Keratinocyte (primary cell): ENCODE measurements around the gene FDPS. TPM values are rescaled to one million over a fixed set of nuclear protein-coding genes. Genes with fewer than 3 reads are reported as not detected.

Experiments
- DNase-seq: peaks from one replicate; pipeline ENCODE4 v3.0.0-alpha.2; 2011; ENCODE audit warnings: low read depth, missing footprints, low spot score
- FAIRE-seq: peaks from 2 replicates; lab custom pipeline; 2011; peaks lifted over from hg19 to GRCh38; lab: Jason Lieb, UNC
- H2AFZ ChIP-seq: 2 replicates; pipeline ENCODE4 v1.6.0; 2012; ENCODE audit warnings: low read length, control low read depth, inconsistent platforms; ENCODE audit not compliant: control insufficient read depth
- H3K27ac ChIP-seq: 2 replicates; pipeline ENCODE4 v1.5.1; 2011; ENCODE audit warnings: low read length; ENCODE audit not compliant: control insufficient read depth, insufficient read depth
- H3K27me3 ChIP-seq: 3 replicates; pipeline ENCODE4 v1.6.0; 2011; ENCODE audit warnings: low read length; ENCODE audit not compliant: control insufficient read depth, insufficient read depth; ENCODE audit errors: extremely low read depth
- H3K36me3 ChIP-seq, 2 experiments: 2 replicates in 1 of 2; 3 replicates in 1 of 2; pipeline ENCODE4 v1.5.1; 2011; ENCODE audit warnings: low read length in 2 of 2, mild to moderate bottlenecking in 1 of 2; ENCODE audit not compliant: control insufficient read depth in 2 of 2, insufficient read depth in 2 of 2; ENCODE audit errors: extremely low read depth in 1 of 2
- H3K4me1 ChIP-seq: 3 replicates; pipeline ENCODE4 v1.5.1; 2011; ENCODE audit warnings: low read length; ENCODE audit not compliant: control insufficient read depth, insufficient read depth; ENCODE audit errors: extremely low read depth
- H3K4me2 ChIP-seq: 3 replicates; pipeline ENCODE4 v1.6.0; 2011; ENCODE audit warnings: low read depth, low read length; ENCODE audit not compliant: control insufficient read depth, insufficient read depth; ENCODE audit errors: extremely low read depth
- H3K4me3 ChIP-seq, 3 experiments: fragments of 200-600 bp in 1 of 3; sonication (generic) in 1 of 3; 2 replicates in 2 of 3; 3 replicates in 1 of 3; pipeline ENCODE4 v1.5.1; 2011 to 2016; ENCODE audit warnings: low read length in 3 of 3, mild to moderate bottlenecking in 3 of 3, control low read depth in 2 of 3, inconsistent platforms in 1 of 3, low read depth in 1 of 3, mixed read lengths in 1 of 3, mixed run types in 1 of 3, moderate library complexity in 1 of 3; ENCODE audit not compliant: control insufficient read depth in 2 of 3, insufficient read depth in 2 of 3; ENCODE audit errors: extremely low read depth in 1 of 3
- H3K79me2 ChIP-seq: 2 replicates; pipeline ENCODE4 v1.6.0; 2012; ENCODE audit warnings: low read length; ENCODE audit not compliant: control insufficient read depth, insufficient read depth
- H3K9ac ChIP-seq: 3 replicates; pipeline ENCODE4 v1.6.0; 2011; ENCODE audit warnings: low read length; ENCODE audit not compliant: control insufficient read depth, insufficient read depth; ENCODE audit errors: extremely low read depth
- H3K9me1 ChIP-seq: 3 replicates; pipeline ENCODE4 v1.6.0; 2011; ENCODE audit warnings: low read length; ENCODE audit not compliant: control insufficient read depth, insufficient read depth; ENCODE audit errors: extremely low read depth
- H3K9me3 ChIP-seq: 2 replicates; pipeline ENCODE4 v1.5.1; 2012; ENCODE audit warnings: low read depth, low read length; ENCODE audit not compliant: control insufficient read depth
- H4K20me1 ChIP-seq: 3 replicates; pipeline ENCODE4 v1.6.0; 2011; ENCODE audit warnings: low read length; ENCODE audit not compliant: control insufficient read depth, insufficient read depth; ENCODE audit errors: extremely low read depth
- EZH2 ChIP-seq: IDR thresholded peaks from one replicate; pipeline ENCODE4 v1.6.1; 2012; ENCODE audit warnings: inconsistent platforms, mild to moderate bottlenecking, low read length, moderate library complexity
- dilution Hi-C: fragments of 300-500 bp; cut with MboI; formaldehyde crosslinking; loops from one replicate; pipeline ENCODE4 v1.7.0; 2020; ENCODE audit warnings: low sequenced_read_pairs; ENCODE audit not compliant: extremely low pct_ligation_motif_present
- polyA plus RNA-seq, 5 experiments: library from polyadenylated mRNA; depleted of rRNA in 3 of 5; stranded (reverse) in 3 of 5; stranded (forward) in 1 of 5; unstranded in 1 of 5; fragments of >200 nt; gene quantifications; 1 replicate in 1 of 5; 2 replicates in 3 of 5; 3 replicates in 1 of 5; pipeline versions ENCODE4 v1.2.1 to v1.2.3, GENCODE V29; 2011 to 2012; ENCODE audit warnings: missing spikeins in 2 of 5, low read depth in 1 of 5, low replicate concordance in 1 of 5
- TF ChIP-seq, protein P1 (sequence below), 3 experiments: IDR thresholded peaks in 1 of 3; conservative IDR thresholded peaks in 1 of 3; optimal IDR thresholded peaks in 1 of 3; 2 replicates in 2 of 3; 3 replicates in 1 of 3; pipeline versions ENCODE3 to v1.5.1; 2011; ENCODE audit warnings: low read length in 3 of 3, mild to moderate bottlenecking in 3 of 3, moderate library complexity in 2 of 3, control low read depth in 1 of 3, inconsistent platforms in 1 of 3; ENCODE audit not compliant: insufficient read depth in 2 of 3; ENCODE audit errors: extremely low read depth in 1 of 3

FDPS gene
- polyA plus RNA-seq, 1 donor (not counting 4 experiments of a cell fraction or from before 2014, with no cell fraction given) = 821 TPM

DNA sequence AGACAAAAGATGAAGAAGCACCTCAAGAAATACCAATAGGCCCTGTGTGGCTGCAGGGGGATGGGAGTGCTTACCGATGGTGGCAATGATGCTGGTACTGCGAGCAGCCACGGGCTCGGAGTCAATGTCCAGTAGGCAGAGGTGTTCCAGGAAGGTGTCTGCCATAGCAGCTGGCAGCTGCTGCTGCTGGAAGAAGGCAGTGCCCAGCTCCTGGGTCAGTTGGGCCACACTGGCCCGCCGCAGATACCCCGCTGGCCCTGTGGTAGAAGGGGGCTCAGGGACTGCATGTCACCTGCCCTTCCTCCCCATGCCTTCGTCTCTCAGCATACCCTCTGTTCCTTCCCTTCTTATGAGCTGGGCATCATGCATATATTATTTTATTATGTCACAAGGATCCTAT is 8.6 kb upstream of the FDPS start:
- Histone ChIP-seq H3K4me2 (no peak overlapping the region), H3K9ac (no peak overlapping the region), H3K4me1 (peaks cover 10% of the 10 kb centered on the region), H3K9me1 (no peaks in the 10 kb centered on the region), H4K20me1 (no peaks in the 10 kb centered on the region), H3K27ac (no peak overlapping the region), H3K27me3 (peaks cover 10% of the 10 kb centered on the region), H3K79me2 (no peaks in the 10 kb centered on the region), H3K36me3 (no peaks in the 10 kb centered on the region), H3K4me3 (no peak overlapping the region), H2AFZ (no peak overlapping the region), H3K9me3 (no peaks in the 10 kb centered on the region)
- TF ChIP-seq, protein P1, sequence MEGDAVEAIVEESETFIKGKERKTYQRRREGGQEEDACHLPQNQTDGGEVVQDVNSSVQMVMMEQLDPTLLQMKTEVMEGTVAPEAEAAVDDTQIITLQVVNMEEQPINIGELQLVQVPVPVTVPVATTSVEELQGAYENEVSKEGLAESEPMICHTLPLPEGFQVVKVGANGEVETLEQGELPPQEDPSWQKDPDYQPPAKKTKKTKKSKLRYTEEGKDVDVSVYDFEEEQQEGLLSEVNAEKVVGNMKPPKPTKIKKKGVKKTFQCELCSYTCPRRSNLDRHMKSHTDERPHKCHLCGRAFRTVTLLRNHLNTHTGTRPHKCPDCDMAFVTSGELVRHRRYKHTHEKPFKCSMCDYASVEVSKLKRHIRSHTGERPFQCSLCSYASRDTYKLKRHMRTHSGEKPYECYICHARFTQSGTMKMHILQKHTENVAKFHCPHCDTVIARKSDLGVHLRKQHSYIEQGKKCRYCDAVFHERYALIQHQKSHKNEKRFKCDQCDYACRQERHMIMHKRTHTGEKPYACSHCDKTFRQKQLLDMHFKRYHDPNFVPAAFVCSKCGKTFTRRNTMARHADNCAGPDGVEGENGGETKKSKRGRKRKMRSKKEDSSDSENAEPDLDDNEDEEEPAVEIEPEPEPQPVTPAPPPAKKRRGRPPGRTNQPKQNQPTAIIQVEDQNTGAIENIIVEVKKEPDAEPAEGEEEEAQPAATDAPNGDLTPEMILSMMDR (optimal IDR thresholded peaks at IDR 0.05 in 1 of 3, IDR thresholded peaks at IDR 0.05 in 1 of 3, conservative IDR thresholded peaks at IDR 0.05 in 1 of 3; ENCODE audit: extremely low read depth in 1 of 3, insufficient read depth in 2 of 3, low read length in 3 of 3) = no peak
- no peak for TF ChIP-seq EZH2
- FAIRE-seq (no peak), DNase-seq (no peak)
- dilution Hi-C loops = no loop called here

DNA sequence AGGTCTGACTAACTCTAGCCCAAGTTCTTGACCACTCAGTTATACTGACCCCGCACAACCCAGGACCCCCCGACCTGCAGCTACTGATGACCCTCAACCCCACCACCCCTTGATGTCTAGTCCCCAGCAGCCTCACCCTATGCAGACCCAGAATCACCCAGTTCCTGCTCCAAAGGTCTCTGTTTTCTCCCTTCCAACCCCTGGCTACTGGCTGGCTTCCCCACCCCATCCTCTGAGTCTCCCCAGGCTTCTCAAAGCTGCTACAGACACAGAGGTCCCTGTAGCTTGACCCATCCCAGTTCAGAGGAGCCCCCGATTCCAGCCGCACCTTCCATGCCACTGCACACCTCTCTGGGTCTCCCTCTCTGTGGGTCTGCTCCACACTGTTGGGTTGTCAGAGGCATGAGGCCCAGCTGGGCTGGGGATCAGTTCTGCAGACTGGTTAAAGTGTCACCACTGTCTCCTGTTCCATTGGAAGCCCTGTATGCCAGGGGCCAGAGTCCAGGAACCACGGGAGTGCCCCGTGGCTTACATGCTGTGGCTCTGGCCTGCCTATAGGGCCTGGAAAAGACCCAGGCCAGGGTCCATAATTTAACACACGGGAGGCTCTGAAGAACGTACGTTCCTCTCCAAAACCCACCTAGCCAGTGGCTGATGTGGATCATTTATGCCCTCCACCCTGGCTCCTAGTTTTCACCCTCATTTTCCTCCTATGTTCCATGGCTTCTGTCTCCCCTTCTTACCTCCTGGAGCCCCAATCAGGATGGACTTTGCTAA is 7.9 kb upstream of the FDPS start:
- TF ChIP-seq, protein P1 (optimal IDR thresholded peaks at IDR 0.05 in 1 of 3, IDR thresholded peaks at IDR 0.05 in 1 of 3, conservative IDR thresholded peaks at IDR 0.05 in 1 of 3; ENCODE audit: extremely low read depth in 1 of 3, insufficient read depth in 2 of 3, low read length in 3 of 3) = no peak
- TF ChIP-seq EZH2 = no peak
- dilution Hi-C loops = no loop called here
- no peaks in the 10 kb centered on the region for H3K79me2 ChIP-seq
- no peaks in the 10 kb centered on the region for H4K20me1 ChIP-seq
- H3K4me1 ChIP-seq = peaks cover 7% of the 10 kb centered on the region
- no peaks in the 10 kb centered on the region for H3K9me3 ChIP-seq
- peaks cover 4% of the 10 kb centered on the region for H3K27me3 ChIP-seq
- H3K27ac ChIP-seq = no peak overlapping the region
- H3K9ac ChIP-seq = no peak overlapping the region
- H3K36me3 ChIP-seq = no peaks in the 10 kb centered on the region
- H2AFZ ChIP-seq = no peak overlapping the region
- no peak overlapping the region for H3K4me2 ChIP-seq
- no peak for FAIRE-seq
- no peak for DNase-seq
- no peaks in the 10 kb centered on the region for H3K9me1 ChIP-seq
- H3K4me3 ChIP-seq = no peak overlapping the region
